NCI-H69 (cell line): ENCODE measurements around the gene STIM2.

Experiments used
- DNase-seq: peaks from one replicate; lab custom pipeline; 2025; lab: John Stamatoyannopoulos, UW

Gene STIM2

GRCh38 chr4:26953366-26953765, 92.7 kb downstream of the STIM2 start:
- DNase-seq = no peak

GRCh38 chr4:26953770-26954423, 93.3 kb downstream of the STIM2 start:
- DNase-seq = peak; percentile 15

GRCh38 chr4:26955241-26955640, 94.6 kb downstream of the STIM2 start:
- peak; percentile 5 for DNase-seq

GRCh38 chr4:26958925-26959653, 98.4 kb downstream of the STIM2 start:
- no peak for DNase-seq

- no peak for DNase-seq
Observed at GRCh38 chr4:26959654-26960047, 99.0 kb downstream of the STIM2 start.

- DNase-seq = no peak
Observed at GRCh38 chr4:26962720-26963119, 102.1 kb downstream of the STIM2 start.

GRCh38 chr4:26964512-26964911, 103.9 kb downstream of the STIM2 start:
- DNase-seq = peak; percentile 17

GRCh38 chr4:26964994-26965393, 104.4 kb downstream of the STIM2 start:
- peak; percentile 17 for DNase-seq

- DNase-seq = peak; percentile 67
Observed at GRCh38 chr4:26975464-26976181, 115.0 kb downstream of the STIM2 start.

GRCh38 chr4:26978387-26979053, 117.9 kb downstream of the STIM2 start:
- DNase-seq = no peak

- DNase-seq = no peak
Observed at GRCh38 chr4:26984896-26985295, 124.3 kb downstream of the STIM2 start.

- DNase-seq = no peak
Observed at GRCh38 chr4:26985873-26986272, 125.2 kb downstream of the STIM2 start.

- no peak for DNase-seq
Observed at GRCh38 chr4:26987191-26987590, 126.5 kb downstream of the STIM2 start.

GRCh38 chr4:26991057-26991456, 130.4 kb downstream of the STIM2 start:
- no peak for DNase-seq

- no peak for DNase-seq
Observed at GRCh38 chr4:26992657-26993361, 132.2 kb downstream of the STIM2 start.

GRCh38 chr4:26993539-26993938, 132.9 kb downstream of the STIM2 start:
- no peak for DNase-seq

GRCh38 chr4:26993967-26994366, 133.3 kb downstream of the STIM2 start:
- no peak for DNase-seq

- DNase-seq = no peak
Observed at GRCh38 chr4:26995316-26995715, 134.7 kb downstream of the STIM2 start.

- no peak for DNase-seq
Observed at GRCh38 chr4:26996745-26997144, 136.1 kb downstream of the STIM2 start.

- no peak for DNase-seq
Observed at GRCh38 chr4:26999689-27000088, 139.0 kb downstream of the STIM2 start.

- peak; percentile 40 for DNase-seq
Observed at GRCh38 chr4:27000122-27000521, 139.5 kb downstream of the STIM2 start.

- peak; percentile 26 for DNase-seq
Observed at GRCh38 chr4:27000820-27001219, 140.2 kb downstream of the STIM2 start.
